ENCODE measurements around the gene EIF5A.
"Not testable (repeated sequence)": the region's sequence is repeated elsewhere in the genome, so short reads cannot be mapped to it uniquely, and the experiment has no call there.

EIF5A gene

GRCh38 chr17:7327501-7327900 lies 20.1 kb downstream of the EIF5A start:
- no peak for DNase-seq (ENCODE audit: low read depth, low spot score)
- H3K4me3 ChIP-seq (ENCODE audit: low read length), result no peak overlapping the region

- no peak for DNase-seq (ENCODE audit: low read depth, low spot score)
- H3K4me3 ChIP-seq (ENCODE audit: low read length), result peak overlapping the region; percentile 77
Observed at GRCh38 chr17:7328009-7328408, 20.6 kb downstream of the EIF5A start.

GRCh38 chr17:7328840-7329373 lies 21.5 kb downstream of the EIF5A start, which contains the start of gene NEURL4:
TSS of gene NEURL4 (minus strand) at chr17:7329335. CDS start at chr17:7329312, 23 bp downstream.
- no peak for DNase-seq (ENCODE audit: low read depth, low spot score)

GRCh38 chr17:7329374-7329996 lies 22.1 kb downstream of the EIF5A start:
- DNase-seq (ENCODE audit: low read depth, low spot score), result peak; percentile 99
- H3K4me3 ChIP-seq (ENCODE audit: low read length), result peak overlapping the region; percentile 77

More at GRCh38 chr17:7328840-7329373, 21.5 kb downstream of the EIF5A start, which contains the start of gene NEURL4:
- peak within 1 kb of the TSS; percentile 77 for H3K4me3 ChIP-seq (ENCODE audit: low read length)

GRCh38 chr17:7329997-7330637 lies 22.7 kb downstream of the EIF5A start:
- peak; percentile 81 for DNase-seq (ENCODE audit: low read depth, low spot score)
- H3K4me3 ChIP-seq (ENCODE audit: low read length), result peak overlapping the region; percentile 77

GRCh38 chr17:7330638-7331015 lies 23.2 kb downstream of the EIF5A start:
- DNase-seq (ENCODE audit: low read depth, low spot score), result no peak
- H3K4me3 ChIP-seq (ENCODE audit: low read length), result peak overlapping the region; percentile 77

GRCh38 chr17:7332111-7332510 lies 24.7 kb downstream of the EIF5A start:
- H3K4me3 ChIP-seq (ENCODE audit: low read length), result no peak overlapping the region
- no peak for DNase-seq (ENCODE audit: low read depth, low spot score)

GRCh38 chr17:7332600-7333069 lies 25.2 kb downstream of the EIF5A start:
- DNase-seq (ENCODE audit: low read depth, low spot score); H3K4me3 ChIP-seq (ENCODE audit: low read length): not testable (repeated sequence)

GRCh38 chr17:7334938-7335538 lies 27.6 kb downstream of the EIF5A start:
- DNase-seq (ENCODE audit: low read depth, low spot score), result no peak
- no peak overlapping the region for H3K4me3 ChIP-seq (ENCODE audit: low read length)

- DNase-seq (ENCODE audit: low read depth, low spot score), result not testable (repeated sequence)
- H3K4me3 ChIP-seq (ENCODE audit: low read length), result peak overlapping the region; percentile 78
Observed at GRCh38 chr17:7335765-7336164, 28.3 kb downstream of the EIF5A start.

GRCh38 chr17:7336240-7337175 lies 29.1 kb downstream of the EIF5A start, which contains the start of gene ACAP1:
TSS of gene ACAP1 (plus strand) at chr17:7336529. CDS start at chr17:7336735, 206 bp downstream.
- DNase-seq (ENCODE audit: low read depth, low spot score), result peak; percentile 90
- peak within 1 kb of the TSS; percentile 78 for H3K4me3 ChIP-seq (ENCODE audit: low read length)

- not testable (repeated sequence) for DNase-seq (ENCODE audit: low read depth, low spot score)
- H3K4me3 ChIP-seq (ENCODE audit: low read length), result peak overlapping the region; percentile 78
Observed at GRCh38 chr17:7337600-7337999, 30.2 kb downstream of the EIF5A start.

GRCh38 chr17:7340179-7340578 lies 32.8 kb downstream of the EIF5A start:
- H3K4me3 ChIP-seq (ENCODE audit: low read length), result no peak overlapping the region
- no peak for DNase-seq (ENCODE audit: low read depth, low spot score)

- DNase-seq (ENCODE audit: low read depth, low spot score), result no peak
- H3K4me3 ChIP-seq (ENCODE audit: low read length), result no peak overlapping the region
Observed at GRCh38 chr17:7341842-7342241, 34.4 kb downstream of the EIF5A start.

GRCh38 chr17:7343250-7343649 lies 35.8 kb downstream of the EIF5A start:
- no peak overlapping the region for H3K4me3 ChIP-seq (ENCODE audit: low read length)
- no peak for DNase-seq (ENCODE audit: low read depth, low spot score)

GRCh38 chr17:7346761-7347614 lies 39.6 kb downstream of the EIF5A start:
- no peak for DNase-seq (ENCODE audit: low read depth, low spot score)
- H3K4me3 ChIP-seq (ENCODE audit: low read length), result no peak overlapping the region

GRCh38 chr17:7347630-7348477 lies 40.4 kb downstream of the EIF5A start:
- no peak overlapping the region for H3K4me3 ChIP-seq (ENCODE audit: low read length)
- DNase-seq (ENCODE audit: low read depth, low spot score), result no peak
